H1 (cell line): Measurements from ENCODE around the gene MYBL2. TPM values are rescaled to one million over a fixed set of nuclear protein-coding genes. Genes with fewer than 3 reads are reported as not detected.

Experiments used
- CTCF ChIA-PET: fragments of 300-600 bp; sonication (Branson Sonifier 250); formaldehyde crosslinking; loops from one replicate; lab custom pipeline; 2021; ENCODE audit not compliant: partially characterized antibody; lab: Charles Lee
- POLR2A ChIA-PET: fragments of 300-600 bp; sonication (Branson Sonifier 250); formaldehyde crosslinking; loops from one replicate; lab custom pipeline; 2021; ENCODE audit warnings: inconsistent platforms; ENCODE audit not compliant: partially characterized antibody; lab: Charles Lee
- DNase-seq, 2 experiments: peaks; one replicate each; pipeline versions ENCODE4 v3.0.0 to v3.0.0-alpha.2; 2010 to 2022; ENCODE audit warnings: low spot score in 2 of 2, low read depth in 1 of 2, mixed read lengths in 1 of 2
- FAIRE-seq: peaks from 2 replicates; lab custom pipeline; 2011; peaks lifted over from hg19 to GRCh38; lab: Jason Lieb, UNC
- H2AFZ ChIP-seq: 2 replicates; pipeline ENCODE4 v1.8.1; 2012; ENCODE audit warnings: low read length, inconsistent platforms
- H2AK5ac ChIP-seq: 2 replicates; pipeline ENCODE4 v1.6.1; 2013; ENCODE audit warnings: low read depth, low read length
- H2BK120ac ChIP-seq: replicated peaks from 2 replicates; pipeline ENCODE3; 2013; ENCODE audit warnings: low read depth, low read length, inconsistent platforms
- H2BK12ac ChIP-seq: 2 replicates; pipeline ENCODE4 v1.6.1; 2013; ENCODE audit warnings: low read depth, low read length
- H2BK15ac ChIP-seq: 2 replicates; pipeline ENCODE4 v1.6.1; 2013; ENCODE audit warnings: low read length
- H2BK20ac ChIP-seq: 2 replicates; pipeline ENCODE4 v1.6.1; 2013; ENCODE audit warnings: low read length
- H2BK5ac ChIP-seq: 2 replicates; pipeline ENCODE4 v1.6.1; 2013; ENCODE audit warnings: low read depth, low read length
- H3K14ac ChIP-seq: 2 replicates; pipeline ENCODE4 v1.6.1; 2013; ENCODE audit warnings: inconsistent platforms; ENCODE audit not compliant: insufficient read length
- H3K18ac ChIP-seq: 2 replicates; pipeline ENCODE4 v1.6.1; 2013; ENCODE audit warnings: low read length; ENCODE audit errors: extremely low read depth
- H3K23ac ChIP-seq: 2 replicates; pipeline ENCODE4 v1.6.1; 2013; ENCODE audit warnings: inconsistent platforms; ENCODE audit not compliant: insufficient read length
- H3K23me2 ChIP-seq: 2 replicates; pipeline ENCODE4 v1.6.1; 2013; ENCODE audit warnings: low read depth, low read length
- H3K27ac ChIP-seq: 2 replicates; pipeline ENCODE4 v1.6.1; 2011; ENCODE audit warnings: low read depth, low read length, inconsistent platforms
- H3K27me3 ChIP-seq, 4 experiments: replicated peaks in 1 of 4; 1 replicate in 1 of 4; 2 replicates in 3 of 4; pipeline versions ENCODE4 v1.6.1 to v1.8.1; 2011 to 2013; ENCODE audit warnings: low read length in 3 of 4, mild to moderate bottlenecking in 3 of 4, inconsistent platforms in 2 of 4, mixed read lengths in 2 of 4, moderate library complexity in 1 of 4; ENCODE audit not compliant: control insufficient read depth in 3 of 4, insufficient read depth in 3 of 4; ENCODE audit errors: extremely low read depth in 1 of 4
- H3K36me3 ChIP-seq, 4 experiments: 2 replicates each; pipeline versions ENCODE4 v1.6.1 to v1.8.1; 2011 to 2013; ENCODE audit warnings: mild to moderate bottlenecking in 4 of 4, low read length in 3 of 4, moderate library complexity in 2 of 4, control low read depth in 1 of 4, inconsistent platforms in 1 of 4; ENCODE audit not compliant: insufficient read depth in 4 of 4, control insufficient read depth in 2 of 4
- H3K4ac ChIP-seq: replicated peaks from 2 replicates; pipeline ENCODE3; 2013; ENCODE audit warnings: low read length, low read depth, mixed read lengths, inconsistent platforms; ENCODE audit not compliant: insufficient read length
- H3K4me1 ChIP-seq, 4 experiments: replicated peaks in 1 of 4; 1 replicate in 1 of 4; 2 replicates in 3 of 4; pipeline versions ENCODE4 v1.6.1 to v1.8.1; 2011 to 2013; ENCODE audit warnings: low read length in 3 of 4, inconsistent platforms in 2 of 4, mixed read lengths in 1 of 4; ENCODE audit not compliant: insufficient read depth in 4 of 4, control insufficient read depth in 3 of 4
- H3K4me2 ChIP-seq, 2 experiments: 2 replicates each; pipeline versions ENCODE4 v1.6.1 to v1.8.1; 2011 to 2013; ENCODE audit warnings: low read depth in 2 of 2, low read length in 2 of 2, control low read depth in 1 of 2, inconsistent platforms in 1 of 2, mild to moderate bottlenecking in 1 of 2; ENCODE audit not compliant: insufficient read depth in 1 of 2
- H3K4me3 ChIP-seq, 4 experiments: fragments of 200-600, 300-600 bp in 1 of 4; sonication (generic), shearing (Covaris generic), sonication (Bioruptor Twin) in 1 of 4; 2 replicates each; pipeline versions ENCODE4 v1.5.1 to v1.8.1; 2011 to 2016; ENCODE audit warnings: low read length in 4 of 4, low read depth in 3 of 4, control low read depth in 2 of 4, inconsistent platforms in 2 of 4, mild to moderate bottlenecking in 2 of 4, mixed read lengths in 1 of 4, moderate library complexity in 1 of 4; ENCODE audit not compliant: insufficient read depth in 2 of 4; ENCODE audit errors: extremely low read depth in 1 of 4
- H3K56ac ChIP-seq: replicated peaks from 2 replicates; pipeline ENCODE3; 2013; ENCODE audit warnings: low read depth, mild to moderate bottlenecking, mixed read lengths, low read length, inconsistent platforms; ENCODE audit not compliant: insufficient read length
- H3K79me1 ChIP-seq: 2 replicates; pipeline ENCODE4 v1.6.1; 2013; ENCODE audit warnings: low read depth, low read length, control low read depth
- H3K79me2 ChIP-seq, 2 experiments: 2 replicates each; pipeline versions ENCODE4 v1.6.1 to v1.8.1; 2012 to 2013; ENCODE audit warnings: low read length in 2 of 2, mild to moderate bottlenecking in 2 of 2, inconsistent platforms in 1 of 2; ENCODE audit not compliant: insufficient read depth in 2 of 2, control insufficient read depth in 1 of 2
- H3K9ac ChIP-seq, 4 experiments: replicated peaks in 1 of 4; 1 replicate in 1 of 4; 2 replicates in 3 of 4; pipeline versions ENCODE4 v1.6.1 to v1.8.1; 2011 to 2013; ENCODE audit warnings: low read depth in 3 of 4, low read length in 3 of 4, control low read depth in 2 of 4, mild to moderate bottlenecking in 2 of 4, moderate library complexity in 2 of 4, inconsistent platforms in 1 of 4; ENCODE audit errors: extremely low read depth in 1 of 4
- H3K9me3 ChIP-seq, 2 experiments: 2 replicates each; pipeline versions ENCODE4 v1.6.1 to v1.8.1; 2012 to 2013; ENCODE audit warnings: mild to moderate bottlenecking in 2 of 2, moderate library complexity in 2 of 2, control low read depth in 1 of 2, inconsistent platforms in 1 of 2, low read depth in 1 of 2, low read length in 1 of 2, mixed read lengths in 1 of 2; ENCODE audit not compliant: insufficient read depth in 2 of 2
- H4K20me1 ChIP-seq, 2 experiments: replicated peaks in 1 of 2; 2 replicates each; pipeline versions ENCODE3 to v1.8.1; 2011 to 2013; ENCODE audit warnings: inconsistent platforms in 2 of 2, low read length in 2 of 2, mild to moderate bottlenecking in 1 of 2; ENCODE audit not compliant: insufficient read depth in 2 of 2, control insufficient read depth in 1 of 2
- H4K5ac ChIP-seq: 2 replicates; pipeline ENCODE4 v1.6.1; 2013; ENCODE audit warnings: low read length, low read depth, mixed read lengths, inconsistent platforms; ENCODE audit not compliant: insufficient read length
- H4K8ac ChIP-seq: 2 replicates; pipeline ENCODE4 v1.8.0; 2013; ENCODE audit warnings: mild to moderate bottlenecking, moderate library complexity, low read length, inconsistent platforms; ENCODE audit not compliant: insufficient read depth; ENCODE audit errors: extremely low read depth
- H4K91ac ChIP-seq: replicated peaks from 2 replicates; pipeline ENCODE3; 2013; ENCODE audit warnings: low read length, mixed read lengths, inconsistent platforms; ENCODE audit not compliant: insufficient read length
- ASH2L ChIP-seq: fragments of 200-600, 300-600 bp; sonication (generic); IDR thresholded peaks from one replicate; pipeline ENCODE4 v1.7.1; 2017; ENCODE audit warnings: low read length
- ATF2 ChIP-seq: IDR thresholded peaks from 2 replicates; pipeline ENCODE4 v1.6.1; 2012; ENCODE audit warnings: low read length, inconsistent platforms
- CREB1 ChIP-seq: IDR thresholded peaks from 2 replicates; pipeline ENCODE4 v1.6.1; 2012; ENCODE audit warnings: inconsistent platforms
- E2F6 ChIP-seq: IDR thresholded peaks from 2 replicates; pipeline ENCODE4 v1.6.1; 2012; ENCODE audit warnings: inconsistent platforms
- GTF2F1 ChIP-seq: IDR thresholded peaks from 2 replicates; pipeline ENCODE4 v1.6.1; 2012; ENCODE audit warnings: low read depth, low read length, improper control_type of control experiment, borderline replicate concordance
- KDM5A ChIP-seq: fragments of 200-600 bp; IDR thresholded peaks from 2 replicates; pipeline ENCODE4 v1.7.1; 2012; ENCODE audit warnings: mild to moderate bottlenecking, low read length, inconsistent platforms, mixed read lengths
- NRF1 ChIP-seq: IDR thresholded peaks from 2 replicates; pipeline ENCODE4 v1.6.1; 2011; ENCODE audit warnings: mild to moderate bottlenecking, low read depth, low read length, improper control_type of control experiment
- POLR2A ChIP-seq, 2 experiments: IDR thresholded peaks; 1 replicate in 1 of 2; 2 replicates in 1 of 2; pipeline ENCODE4 v1.6.1; 2011; ENCODE audit warnings: low read depth in 2 of 2, low read length in 2 of 2, mild to moderate bottlenecking in 2 of 2; ENCODE audit errors: control extremely low read depth in 1 of 2
- RBBP5 ChIP-seq: IDR thresholded peaks from 2 replicates; pipeline ENCODE4 v1.7.1; 2012; ENCODE audit warnings: low read depth, mild to moderate bottlenecking, inconsistent platforms, low read length, moderate library complexity, borderline replicate concordance
- RFX5 ChIP-seq: IDR thresholded peaks from 2 replicates; pipeline ENCODE4 v1.6.1; 2011; ENCODE audit warnings: low read depth, low read length, improper control_type of control experiment, borderline replicate concordance
- SP4 ChIP-seq: IDR thresholded peaks from 2 replicates; pipeline ENCODE4 v1.6.1; 2012; ENCODE audit warnings: low read length, inconsistent platforms
- TEAD4 ChIP-seq: IDR thresholded peaks from 2 replicates; pipeline ENCODE4 v1.6.1; 2012; ENCODE audit warnings: low read depth, low read length, inconsistent platforms, mixed read lengths
- ZNF274 ChIP-seq: IDR thresholded peaks from 2 replicates; pipeline ENCODE4 v1.7.0; 2012; ENCODE audit warnings: low read length, borderline replicate concordance; ENCODE audit errors: extremely low read depth
- WGBS, 2 experiments: shearing (Covaris generic) in 1 of 2; methylation state at CpG; one replicate each; pipeline versions ENCODE4 v1.1.6 to v1.1.7; 2013 to 2015; ENCODE audit warnings: low lambda C conversion rate in 2 of 2, mixed read lengths in 2 of 2, inconsistent platforms in 1 of 2, low coverage in 1 of 2, missing lambda C conversion rate in 1 of 2; ENCODE audit not compliant: insufficient replicate concordance in 2 of 2, insufficient coverage in 1 of 2, insufficient read length in 1 of 2; ENCODE audit errors: extremely low coverage in 1 of 2, missing lambda C conversion rate in 1 of 2; 5-methylcytosine and 5-hydroxymethylcytosine counted together
- polyA plus RNA-seq, 7 experiments: library from polyadenylated mRNA; depleted of rRNA in 3 of 7; stranded (reverse) in 5 of 7; unstranded in 2 of 7; fragments of >200 nt in 5 of 7; fragments of 200-250 nt in 2 of 7; gene quantifications; 1 replicate in 5 of 7; 2 replicates in 1 of 7; 4 replicates in 1 of 7; pipeline versions ENCODE4 v1.2.1 to v1.2.3, GENCODE V29; 2011 to 2013; ENCODE audit warnings: missing spikeins in 2 of 7, mixed read lengths in 2 of 7
- total RNA-seq: library from RNA; stranded (reverse); fragmentation: NEBNext Ultra II Directional; extraction: Animal tissue kit (Norgen Biotek cat#: 25700); gene quantifications from 2 replicates; pipeline ENCODE4 v1.2.1, GENCODE V29; 2021

The MYBL2 gene
- total and polyA plus RNA-seq, 2 of the 8 experiments (the other 6 are each of a cell fraction or from before 2014, with no cell fraction given), result 75.3 to 207 TPM

- H2BK15ac ChIP-seq, result no peak overlapping the region
- no peaks in the 10 kb centered on the region for H4K20me1 ChIP-seq
- H2AFZ ChIP-seq, result no peak overlapping the region
- H3K18ac ChIP-seq, result no peak overlapping the region
- no peaks in the 10 kb centered on the region for H3K23me2 ChIP-seq
- H3K79me2 ChIP-seq, result no peaks in the 10 kb centered on the region
- no peak overlapping the region for H2BK12ac ChIP-seq
- H4K8ac ChIP-seq, result 0 out of 2 replicates have a peak overlapping the region, but pooled peaks have one; percentile 36
- DNase-seq, result no peak
- H2AK5ac ChIP-seq, result no peak overlapping the region
- no peaks in the 10 kb centered on the region for H3K36me3 ChIP-seq
- no peak overlapping the region for H4K5ac ChIP-seq
- no peak overlapping the region for H4K91ac ChIP-seq
- no peak overlapping the region for H2BK20ac ChIP-seq
- H3K79me1 ChIP-seq, result no peaks in the 10 kb centered on the region
- H3K27me3 ChIP-seq, result no peaks in the 10 kb centered on the region
- no peak overlapping the region for H3K56ac ChIP-seq
- H3K23ac ChIP-seq, result no peak overlapping the region
- no peak overlapping the region for H3K14ac ChIP-seq
- H3K9me3 ChIP-seq, result no peaks in the 10 kb centered on the region
- H3K4me2 ChIP-seq, result no peak overlapping the region
- FAIRE-seq, result no peak
- H3K4me3 ChIP-seq, result no peak overlapping the region
- H2BK120ac ChIP-seq, result no peak overlapping the region
- H3K27ac ChIP-seq, result no peak overlapping the region
- ChIA-PET CTCF (interaction anchor here (1.1 kb wide), 1 partner anchor 546 kb away, joined by 3 read pairs; no protein-coding TSS in a partner anchor), POLR2A (no interaction called here)
- H3K4me1 ChIP-seq, result no peaks in the 10 kb centered on the region
- no peak overlapping the region for H3K9ac ChIP-seq
- H2BK5ac ChIP-seq, result no peak overlapping the region
- WGBS, 2 experiments, result 92% methylated on average over 5 of the region's 5 CpGs; no CpG with 5 or more reads in 1 of the 2 experiments
- H3K4ac ChIP-seq, result no peak overlapping the region
- no peak for TF ChIP-seq SP4
- TF ChIP-seq E2F6, result no peak
- TF ChIP-seq TEAD4, result no peak
- TF ChIP-seq KDM5A, result no peak
- TF ChIP-seq POLR2A (IDR thresholded peaks at IDR 0.05; ENCODE audit: control extremely low read depth in 1 of 2, low read depth in 2 of 2, low read length in 2 of 2), result no peak
- no peak for TF ChIP-seq ATF2
- no peak for TF ChIP-seq RBBP5
- no peak for TF ChIP-seq GTF2F1
- TF ChIP-seq ZNF274, result no peak
- no peak for TF ChIP-seq NRF1
- TF ChIP-seq ASH2L, result no peak
- no peak for TF ChIP-seq CREB1
- no peak for TF ChIP-seq RFX5
These were observed 65.0 kb downstream of the MYBL2 start for GRCh38 chr20:43731927-43732326.
